ENCODE results near the gene PI4KA.
"Not testable (repeated sequence)": the region's sequence is repeated elsewhere in the genome, so short reads cannot be mapped to it uniquely, and the experiment has no call there.

PI4KA gene

DNA sequence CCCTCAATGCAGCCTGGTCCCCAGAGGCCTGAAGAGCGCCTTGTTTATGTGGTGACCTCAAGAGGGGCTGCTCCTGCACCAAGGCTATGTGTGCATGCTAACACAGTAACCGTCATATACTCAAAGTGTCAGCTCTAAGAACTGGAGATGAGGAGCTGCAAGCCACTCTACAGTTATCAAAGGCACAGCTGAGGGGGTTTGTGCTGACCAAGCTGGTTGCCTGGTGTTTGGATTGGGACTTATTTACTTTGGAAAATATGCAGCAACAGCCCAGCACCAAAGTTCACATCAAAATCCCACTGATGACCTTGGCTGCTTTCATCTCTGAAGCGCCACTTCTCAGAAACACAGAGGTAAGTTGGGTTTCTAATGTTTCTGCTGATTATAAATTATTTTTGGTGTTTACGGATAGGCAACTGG lies 84.8 kb downstream of the PI4KA start, which contains the start of gene SERPIND1:
SERPIND1 (plus strand) TSS at position 321 of the 420 bp plus-strand sequence. CDS start 5,200 bp downstream, outside the sequence.
- DNase-seq: no peak

DNA sequence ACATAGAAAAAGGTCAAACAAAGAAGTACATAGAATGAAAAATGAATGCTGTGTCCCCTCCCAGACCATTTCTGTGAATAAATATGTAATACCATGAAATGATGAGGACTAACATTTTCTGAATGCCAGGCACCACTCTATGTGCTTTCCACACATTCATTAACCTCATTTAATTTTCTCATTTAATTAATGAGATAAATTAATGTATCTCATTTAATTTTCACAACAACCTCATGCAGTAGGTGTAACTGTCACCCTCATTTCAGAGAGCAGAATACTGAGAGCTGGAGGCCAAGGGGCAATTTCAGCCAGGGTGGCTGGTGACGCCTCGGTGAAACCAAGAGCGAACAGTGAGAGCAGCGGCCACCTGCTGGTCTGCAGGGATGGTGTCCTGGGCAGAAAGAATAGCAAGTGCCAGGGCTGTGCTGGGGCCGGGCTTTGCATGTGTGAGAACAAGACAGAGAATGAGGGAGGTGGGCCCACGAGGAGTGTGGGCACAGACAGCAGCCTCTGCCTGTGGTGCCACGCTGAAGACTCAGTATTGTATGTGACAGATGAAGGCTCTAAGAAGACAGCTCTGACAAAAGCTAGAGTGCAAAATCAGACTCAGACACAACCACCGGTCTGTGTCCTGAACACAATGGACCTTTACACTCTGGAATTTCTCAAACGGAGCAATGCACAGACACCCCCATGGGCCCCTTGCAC lies 86.5 kb downstream of the PI4KA start:
- no peak for DNase-seq

DNA sequence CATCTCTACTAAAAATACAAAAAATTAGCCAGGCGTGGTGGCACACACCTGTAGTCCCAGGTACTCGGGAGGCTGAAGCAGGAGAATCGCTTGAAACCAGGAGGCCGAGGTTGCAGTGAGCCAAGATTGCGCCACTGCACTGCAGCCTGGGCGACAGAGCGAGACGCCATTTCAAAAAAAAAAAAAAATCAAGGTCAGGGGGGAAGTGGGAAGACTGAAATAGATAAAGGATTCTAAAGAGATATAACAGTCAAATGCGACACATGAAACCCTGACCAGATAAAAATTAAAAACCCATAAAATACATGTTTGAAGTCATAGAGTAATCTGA lies 89.2 kb downstream of the PI4KA start:
- not testable (repeated sequence) for DNase-seq

DNA sequence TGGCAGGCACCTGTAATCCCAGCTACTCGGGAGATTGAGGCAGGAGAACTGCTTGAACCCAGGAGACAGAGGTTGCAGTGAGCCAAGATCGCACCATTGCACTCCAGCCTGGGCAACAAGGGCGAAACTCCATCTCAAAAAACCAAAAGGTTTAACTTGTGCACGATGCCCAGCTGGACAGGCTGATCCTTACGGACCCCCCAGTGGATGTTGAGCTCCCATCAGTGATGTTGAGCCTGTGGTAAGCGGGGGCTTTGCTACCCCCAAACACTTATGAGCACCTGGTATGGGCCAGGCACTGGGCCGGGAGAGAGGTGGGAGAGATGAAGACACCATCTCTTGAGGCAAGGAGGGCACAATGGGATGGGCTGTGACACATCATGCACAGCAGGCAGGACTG lies 92.1 kb downstream of the PI4KA start:
- no peak for DNase-seq

DNA sequence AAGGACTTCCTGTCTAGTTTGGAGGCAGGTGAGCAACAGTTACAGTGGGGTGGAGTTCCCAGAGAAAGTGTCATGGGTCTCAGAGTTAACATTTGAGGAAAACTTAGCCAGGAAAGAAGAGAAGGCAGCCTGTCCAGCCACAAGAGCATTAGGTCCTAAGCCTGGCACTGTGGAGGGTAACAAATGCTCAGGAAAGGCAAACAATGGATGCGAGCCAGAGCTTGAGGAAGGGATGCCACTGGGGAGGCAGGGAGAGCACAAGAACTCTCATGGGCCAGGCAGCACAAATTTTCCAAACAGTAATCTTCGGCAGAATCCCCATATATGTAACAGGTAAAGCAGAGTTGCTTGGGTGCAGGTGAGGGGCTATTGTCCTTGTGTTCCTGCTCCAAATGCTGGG lies 92.7 kb downstream of the PI4KA start:
- DNase-seq: no peak

DNA sequence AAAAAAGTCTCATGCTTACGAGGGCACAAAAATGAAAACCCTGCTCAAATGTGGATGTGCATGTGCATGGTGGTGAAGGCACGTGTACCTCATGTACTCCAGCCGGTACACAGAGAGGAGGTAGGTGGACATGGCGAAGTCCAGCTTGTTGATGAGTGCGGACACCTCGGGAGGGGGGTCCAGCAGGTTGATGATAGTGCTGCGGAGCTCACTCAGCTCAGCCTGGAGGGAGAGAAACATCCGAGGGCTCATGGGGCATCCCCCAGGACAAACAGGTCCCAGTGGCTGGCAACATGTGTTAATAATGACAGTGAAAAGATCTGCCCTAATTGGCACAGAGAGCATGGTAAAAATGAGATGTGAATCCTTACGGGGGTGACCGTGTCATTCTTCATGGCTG lies 93.9 kb downstream of the PI4KA start:
- no peak for DNase-seq

DNA sequence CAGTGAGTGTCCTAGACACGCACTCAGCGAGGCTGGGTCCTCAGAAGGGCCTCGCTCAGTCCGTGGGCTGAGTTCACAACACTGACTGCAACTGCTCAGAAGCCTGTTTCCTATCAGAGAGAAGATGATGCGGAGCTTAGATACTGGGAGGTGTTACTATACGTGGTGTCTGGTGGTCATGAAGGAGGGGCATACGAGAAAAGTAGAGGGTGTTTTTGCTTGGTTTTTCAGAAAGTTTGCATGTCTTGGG lies 94.2 kb downstream of the PI4KA start:
- no peak for DNase-seq

DNA sequence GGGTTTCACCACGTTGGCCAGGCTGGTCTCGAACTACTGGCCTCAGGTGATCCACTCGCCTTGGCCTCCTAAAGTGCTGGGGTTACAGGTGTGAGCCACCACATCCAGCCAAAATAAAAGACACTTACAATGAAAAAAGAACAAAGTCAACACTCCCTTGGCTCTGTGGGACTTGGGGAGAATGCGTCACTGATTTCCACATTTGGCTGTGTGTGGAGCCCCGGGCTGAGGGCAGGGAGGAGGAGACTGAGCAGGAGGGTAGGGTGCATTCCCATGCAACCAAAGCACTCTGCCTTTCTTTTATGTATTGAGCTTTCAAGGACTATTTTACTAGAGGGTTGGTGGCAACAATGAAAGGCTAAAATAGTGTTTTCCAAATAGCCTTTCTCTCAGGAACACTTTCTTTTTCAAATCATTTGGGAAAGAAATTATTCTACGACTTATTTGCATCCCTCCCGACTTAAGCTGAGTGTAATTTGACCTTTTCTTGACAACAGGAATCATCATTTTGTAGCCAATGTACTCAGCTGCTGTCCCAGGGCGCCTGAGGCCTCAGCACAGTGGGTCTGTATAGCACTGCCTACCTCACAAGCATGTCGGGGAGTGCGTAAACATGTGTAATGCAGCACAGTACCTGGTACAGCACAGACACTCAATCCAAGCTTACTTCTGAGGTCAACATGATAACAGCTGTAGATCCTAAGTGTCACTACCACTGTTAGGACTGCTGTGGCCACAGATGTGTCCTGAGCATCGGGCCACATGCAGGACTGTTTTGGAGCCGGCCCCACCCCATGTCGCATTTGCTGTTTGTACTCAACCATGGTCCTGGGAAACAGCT lies 94.8 kb downstream of the PI4KA start:
- DNase-seq: no peak

DNA sequence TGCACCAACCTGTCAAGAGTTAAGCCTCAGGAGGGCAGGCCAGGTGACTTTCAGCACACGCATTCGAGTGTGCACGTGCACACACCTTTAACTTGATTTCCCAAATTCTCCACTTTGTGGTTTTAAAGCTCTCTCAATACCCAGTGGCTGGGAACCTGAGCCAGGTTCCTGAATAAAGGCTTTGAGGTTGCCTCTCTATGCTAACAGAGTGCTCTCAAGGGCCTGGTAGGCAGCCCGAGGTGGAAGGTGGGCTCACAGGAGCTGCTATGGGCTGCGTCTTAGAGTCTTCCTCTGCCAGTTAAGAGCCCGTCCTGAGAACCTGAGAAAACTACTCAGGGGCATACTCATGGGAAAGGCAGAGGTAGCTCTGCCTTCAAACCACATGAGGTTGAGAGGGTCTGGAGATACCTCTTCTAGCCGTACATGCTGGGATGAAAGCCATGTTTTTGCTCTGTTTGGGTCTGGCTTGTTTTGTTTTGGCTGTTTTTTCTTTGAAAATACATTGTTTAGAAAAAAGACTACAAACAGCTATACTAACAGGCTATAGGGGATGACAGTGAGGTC lies 96.3 kb downstream of the PI4KA start:
- DNase-seq: no peak

DNA sequence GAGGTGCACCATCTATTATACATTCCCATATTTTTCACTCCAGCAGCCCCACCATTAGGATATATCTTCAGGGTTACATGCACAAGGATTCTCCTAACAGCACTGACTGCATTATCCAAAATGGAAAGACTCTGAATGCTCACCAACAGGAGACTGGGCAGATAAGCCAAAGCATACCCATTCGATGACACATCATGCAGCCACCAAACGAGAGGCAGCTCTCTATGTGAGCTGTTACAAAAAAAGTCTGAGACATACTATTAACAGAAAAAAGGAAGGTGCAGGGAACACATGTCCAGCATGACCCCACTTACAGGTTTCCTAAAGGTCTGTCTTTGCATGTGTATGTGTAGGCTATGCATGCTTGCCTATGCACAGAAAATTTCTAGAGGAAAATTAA lies 97.1 kb downstream of the PI4KA start:
- no peak for DNase-seq

DNA sequence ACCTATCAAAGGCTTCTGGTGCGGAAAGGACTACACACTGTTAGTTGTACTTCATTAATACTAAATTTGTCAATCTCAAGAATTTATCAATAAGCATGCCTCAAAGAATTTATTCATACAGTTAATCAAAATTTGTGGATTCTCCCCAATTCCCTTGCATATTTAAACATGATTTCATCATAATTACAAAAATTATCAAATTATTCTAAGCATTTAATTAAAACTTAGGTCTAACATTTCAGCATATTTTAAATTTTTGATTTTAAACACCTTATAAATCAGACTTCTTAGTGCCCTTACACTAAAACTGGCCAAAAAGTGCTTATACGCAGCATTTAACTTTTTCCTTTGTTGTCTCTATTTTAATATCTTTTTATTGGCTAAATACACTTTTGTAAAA lies 98.5 kb downstream of the PI4KA start:
- DNase-seq: no peak

DNA sequence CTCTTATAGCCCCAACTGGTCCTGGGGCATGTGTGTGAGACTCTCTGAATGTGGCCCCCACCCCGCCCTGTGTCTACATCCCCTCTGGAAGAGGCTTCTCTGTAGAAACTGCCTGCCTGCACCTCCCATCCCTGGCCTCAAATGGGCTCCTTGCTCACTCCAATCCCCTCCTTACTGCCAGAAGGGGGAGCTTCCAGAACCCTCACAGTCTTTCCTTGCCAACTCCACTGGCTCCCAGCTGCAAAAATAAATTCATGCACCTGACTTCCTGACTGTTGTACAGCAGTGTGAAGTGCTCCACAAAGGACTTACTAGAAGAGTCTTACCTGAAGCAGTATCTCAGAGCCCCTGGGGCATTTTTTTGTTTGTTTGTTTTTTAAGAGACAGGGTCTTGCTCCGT lies 99.9 kb downstream of the PI4KA start:
- no peak for DNase-seq

DNA sequence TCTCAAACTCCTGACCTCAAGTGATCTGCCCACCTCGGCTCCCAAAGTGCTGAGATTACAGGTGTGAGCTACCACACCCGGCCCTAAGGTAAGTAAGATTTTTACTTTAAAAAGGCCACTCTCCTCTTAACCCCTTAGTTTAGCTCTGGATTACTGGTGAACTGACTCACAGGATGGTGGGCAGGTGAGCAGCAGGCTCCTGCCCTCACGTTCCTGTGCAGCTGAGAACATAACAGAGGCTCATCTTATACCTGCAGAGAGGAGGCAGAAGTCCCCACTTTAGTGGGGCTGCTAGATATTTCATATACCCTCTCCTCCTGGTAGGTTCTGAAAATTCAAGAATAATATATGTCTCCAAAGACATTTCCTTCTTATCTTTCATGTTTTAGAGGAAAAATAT lies 101.8 kb downstream of the PI4KA start:
- DNase-seq: no peak

DNA sequence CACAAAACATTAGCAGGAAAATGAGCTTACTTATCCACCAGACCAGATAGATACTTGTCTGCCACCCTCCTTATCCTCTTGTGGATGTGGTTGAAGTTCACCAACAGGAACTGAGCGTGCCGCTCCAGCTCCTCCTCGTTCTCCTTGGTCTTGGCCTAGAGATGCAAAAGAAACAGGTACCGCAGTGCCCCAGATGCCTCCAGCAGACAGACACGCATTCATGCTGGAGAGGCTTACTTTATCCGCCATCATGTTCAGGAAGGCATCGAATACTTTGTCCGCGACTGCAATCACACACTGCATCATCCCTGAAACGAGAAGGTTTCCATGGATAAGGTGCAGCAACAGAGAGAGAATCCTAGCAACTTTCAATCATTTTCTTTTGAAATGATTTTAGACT lies 105.7 kb downstream of the PI4KA start:
- DNase-seq: no peak

DNA sequence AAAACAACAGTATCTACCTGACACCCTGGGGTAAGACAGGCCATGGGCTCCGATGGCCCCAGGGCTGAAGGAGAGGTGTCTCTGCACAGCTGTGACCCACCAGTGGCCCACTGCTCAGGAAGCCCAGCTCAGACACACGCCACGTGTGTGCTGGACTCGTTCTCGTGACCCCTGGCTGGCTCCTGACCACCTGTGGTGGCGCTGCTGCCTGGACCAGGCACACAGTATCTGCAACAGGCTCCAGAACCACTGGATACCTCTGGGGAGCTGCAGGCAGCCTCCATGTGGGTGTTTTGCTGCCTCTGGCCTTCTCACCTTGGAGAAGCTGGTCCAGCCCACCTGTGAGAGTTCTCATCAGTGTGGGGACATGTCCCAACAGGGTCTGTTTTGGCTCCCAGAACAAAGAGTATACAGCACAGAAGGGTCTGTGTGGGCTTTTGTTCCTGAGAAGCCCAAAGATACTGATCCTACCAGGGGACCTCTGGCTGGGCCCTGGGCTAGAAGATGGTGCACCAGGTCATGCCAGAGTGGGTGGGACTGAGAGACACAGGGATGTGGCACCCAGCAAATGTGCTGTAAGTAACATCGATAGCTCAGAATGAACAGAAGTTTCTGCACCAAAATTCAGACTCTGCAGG lies 106.4 kb downstream of the PI4KA start:
- DNase-seq: no peak

DNA sequence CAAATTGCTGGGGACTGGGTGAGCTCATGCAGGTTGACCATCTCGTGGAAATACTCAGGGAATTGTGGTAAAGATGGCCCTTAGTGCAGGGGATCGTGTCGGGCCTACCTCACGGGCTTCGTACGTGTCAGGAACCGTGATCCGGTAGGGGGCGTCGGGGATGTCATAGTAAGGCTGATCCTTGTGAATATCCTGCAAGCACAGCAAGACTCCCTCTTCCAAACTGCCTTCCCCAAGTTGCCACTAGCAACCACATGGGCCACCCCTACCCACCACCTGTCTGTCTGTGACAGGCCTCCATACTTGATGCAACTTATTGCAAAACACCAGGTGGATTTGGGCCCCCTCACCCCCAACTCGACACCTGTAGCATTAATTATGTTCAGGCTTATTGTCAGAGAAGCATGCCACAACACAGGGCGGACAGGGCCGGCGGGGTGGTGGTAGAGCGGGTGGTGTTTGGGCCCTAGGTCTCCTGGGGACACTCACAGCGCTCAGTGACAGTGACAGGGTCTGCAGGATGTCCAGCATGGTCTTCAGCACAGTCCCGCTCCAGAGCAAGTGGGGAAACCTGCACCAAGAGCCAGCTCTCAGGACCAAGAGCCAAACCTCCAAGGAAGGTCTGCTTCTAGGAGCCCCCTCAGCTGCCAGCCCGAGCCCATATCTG lies 107.3 kb downstream of the PI4KA start:
- no peak for DNase-seq

DNA sequence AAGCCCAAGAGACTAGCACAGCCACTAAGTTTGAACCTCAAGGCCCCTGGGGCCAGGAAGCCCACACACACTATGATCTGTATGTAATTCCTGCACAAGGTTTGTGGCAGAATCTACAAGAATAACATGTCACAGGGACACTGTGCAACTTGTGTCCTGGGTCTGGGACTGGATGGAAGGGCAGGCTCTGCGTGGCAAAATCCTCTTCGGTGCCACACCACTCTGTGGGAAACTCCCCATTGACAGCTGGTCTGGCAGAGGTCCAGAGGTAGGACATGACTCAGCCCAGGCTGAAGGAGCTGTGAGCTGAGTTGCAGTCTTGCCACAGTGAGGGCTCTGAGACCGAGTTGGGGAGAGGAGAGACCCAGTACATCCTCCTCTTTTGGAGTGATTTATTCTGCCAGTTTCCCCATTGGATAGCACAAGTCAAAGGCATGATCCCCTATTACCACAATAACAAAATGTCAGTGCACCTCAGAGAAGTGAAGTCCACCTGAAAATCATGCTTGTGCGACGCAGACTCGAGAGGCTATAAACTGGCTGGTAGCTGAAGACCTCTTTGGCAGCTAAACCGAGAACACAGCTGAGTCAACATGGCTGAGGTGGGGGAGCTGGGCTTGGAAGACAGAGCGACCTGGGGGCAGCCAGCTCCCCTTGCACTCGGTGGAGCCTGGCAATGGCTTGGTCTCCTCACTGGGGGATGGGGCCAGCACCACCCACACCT lies 108.0 kb downstream of the PI4KA start:
- DNase-seq: no peak

DNA sequence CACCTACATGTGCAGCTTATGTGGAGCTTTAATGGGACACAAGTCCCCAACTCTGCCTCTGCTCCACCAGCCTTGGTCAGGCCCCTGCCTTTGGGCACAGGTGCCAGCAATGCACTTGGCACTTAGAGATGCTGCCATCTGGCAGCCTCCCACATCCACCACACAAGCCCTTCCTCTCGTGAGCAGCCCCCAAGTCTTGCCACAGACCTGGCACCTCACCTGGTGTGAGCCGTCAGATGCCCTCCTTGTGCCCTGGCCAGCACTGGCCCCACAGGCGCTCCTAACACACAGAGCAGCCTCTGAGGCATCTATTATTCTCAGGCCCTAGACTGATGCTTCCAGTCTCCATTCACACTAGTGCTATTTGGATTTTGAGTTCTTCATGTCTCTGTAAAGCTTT lies 109.2 kb downstream of the PI4KA start:
- no peak for DNase-seq

DNA sequence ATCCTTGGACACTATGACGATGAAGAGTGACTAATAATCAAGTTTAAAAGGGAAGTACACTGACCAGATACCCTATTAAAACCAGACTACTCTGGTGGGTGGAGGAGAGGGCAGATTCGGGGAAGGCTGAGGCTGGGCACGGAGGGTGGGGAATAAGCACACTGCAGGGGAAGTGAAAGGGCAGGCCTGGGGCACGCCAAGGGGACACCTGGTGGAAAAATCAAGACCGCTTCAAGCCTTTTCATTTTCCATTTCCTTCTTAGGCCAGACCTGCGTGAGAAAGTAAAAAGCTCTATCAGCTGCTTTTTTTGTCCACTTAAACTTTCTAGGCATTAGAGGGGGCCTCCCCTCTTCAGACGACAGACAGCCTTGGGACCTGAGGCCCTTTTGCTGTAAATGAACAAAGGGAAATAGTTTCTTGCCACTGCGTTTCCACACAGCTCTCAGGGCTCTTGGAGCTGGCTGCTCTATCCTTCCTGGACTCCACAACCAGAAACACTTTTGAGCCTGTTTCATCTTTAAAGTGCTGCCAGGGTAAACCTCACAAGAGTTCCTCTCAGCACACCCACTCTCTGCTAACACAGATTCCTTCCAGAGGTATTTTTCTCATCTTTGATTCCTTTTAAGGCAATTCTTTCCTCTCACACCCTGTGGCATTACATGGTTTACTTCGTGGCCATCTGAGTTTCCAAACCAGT lies 109.7 kb downstream of the PI4KA start:
- DNase-seq: no peak

DNA sequence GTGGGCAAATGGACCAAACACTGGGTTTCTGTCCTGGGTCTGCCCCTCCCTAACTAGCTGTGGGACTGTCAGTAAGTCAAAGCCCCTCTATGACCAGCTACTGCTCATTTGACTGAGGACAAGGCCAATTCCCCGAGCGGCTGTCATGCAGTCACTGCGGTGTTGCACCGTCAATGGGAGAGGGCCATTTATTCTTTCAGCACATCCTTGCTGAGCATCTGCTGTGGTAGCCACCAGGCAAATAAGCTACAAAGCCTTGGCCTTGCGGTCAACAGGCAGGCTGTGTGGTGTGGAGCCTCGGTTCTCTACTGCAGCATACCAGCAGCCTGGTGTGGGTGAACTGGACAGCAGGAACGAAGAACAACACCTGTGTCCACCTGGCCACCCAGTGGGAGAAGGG lies 110.5 kb downstream of the PI4KA start:
- DNase-seq: no peak

DNA sequence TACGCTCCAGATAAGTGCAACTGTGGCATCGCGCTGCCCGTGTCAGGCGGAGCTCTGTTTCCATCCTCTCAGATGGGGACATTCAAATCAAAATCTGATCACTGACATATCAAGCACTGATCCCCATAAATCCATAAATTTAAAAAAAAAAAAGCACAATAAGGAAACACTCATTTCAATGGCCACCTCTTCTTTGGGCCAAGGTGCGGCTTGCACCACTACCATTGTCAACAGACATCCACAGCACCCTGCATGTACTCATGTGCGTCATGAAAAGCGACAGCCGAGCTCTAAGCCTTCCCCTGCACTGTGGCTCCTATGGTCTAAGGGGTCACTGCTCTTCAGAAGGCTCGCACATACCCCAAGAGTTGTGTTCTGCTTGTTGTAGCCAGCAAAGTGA lies 111.4 kb downstream of the PI4KA start:
- no peak for DNase-seq

Measured in activated CD4-positive, alpha-beta T cell treated with anti-CD3 and anti-CD28 coated beads for 1 hour (primary cell).